COLO668 (cell line): ENCODE results near the gene ZNF132.
A peak's percentile ranks its signal among the peaks of the same experiment; 100 is the strongest.

ENCODE experiments used
- DNase-seq: peaks from one replicate; lab custom pipeline; 2025; ENCODE audit not compliant: unreplicated experiment; lab: John Stamatoyannopoulos, UW

Gene ZNF132

GRCh38 chr19:58392945-58393724 is 46.8 kb downstream of the ZNF132 start:
- no peak for DNase-seq

DNA sequence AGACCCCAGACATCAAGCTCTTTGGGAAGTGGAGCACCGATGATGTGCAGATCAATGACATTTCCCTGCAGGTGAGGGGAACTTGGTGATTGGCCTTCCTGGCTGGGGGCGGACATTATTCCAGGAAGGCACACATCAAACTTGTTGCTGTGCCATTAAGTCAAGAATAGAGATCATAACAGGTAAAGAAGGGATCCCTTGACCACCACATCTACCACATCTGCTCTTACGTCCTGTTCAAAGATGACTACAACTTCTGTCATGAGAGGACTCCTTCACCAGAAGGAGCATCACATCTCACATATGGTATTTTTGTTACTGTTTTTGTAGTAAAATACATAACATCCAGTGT is 51.8 kb downstream of the ZNF132 start:
- DNase-seq = no peak

- no peak for DNase-seq
These were observed 52.4 kb downstream of the ZNF132 start for GRCh38 chr19:58387338-58388174.

DNA sequence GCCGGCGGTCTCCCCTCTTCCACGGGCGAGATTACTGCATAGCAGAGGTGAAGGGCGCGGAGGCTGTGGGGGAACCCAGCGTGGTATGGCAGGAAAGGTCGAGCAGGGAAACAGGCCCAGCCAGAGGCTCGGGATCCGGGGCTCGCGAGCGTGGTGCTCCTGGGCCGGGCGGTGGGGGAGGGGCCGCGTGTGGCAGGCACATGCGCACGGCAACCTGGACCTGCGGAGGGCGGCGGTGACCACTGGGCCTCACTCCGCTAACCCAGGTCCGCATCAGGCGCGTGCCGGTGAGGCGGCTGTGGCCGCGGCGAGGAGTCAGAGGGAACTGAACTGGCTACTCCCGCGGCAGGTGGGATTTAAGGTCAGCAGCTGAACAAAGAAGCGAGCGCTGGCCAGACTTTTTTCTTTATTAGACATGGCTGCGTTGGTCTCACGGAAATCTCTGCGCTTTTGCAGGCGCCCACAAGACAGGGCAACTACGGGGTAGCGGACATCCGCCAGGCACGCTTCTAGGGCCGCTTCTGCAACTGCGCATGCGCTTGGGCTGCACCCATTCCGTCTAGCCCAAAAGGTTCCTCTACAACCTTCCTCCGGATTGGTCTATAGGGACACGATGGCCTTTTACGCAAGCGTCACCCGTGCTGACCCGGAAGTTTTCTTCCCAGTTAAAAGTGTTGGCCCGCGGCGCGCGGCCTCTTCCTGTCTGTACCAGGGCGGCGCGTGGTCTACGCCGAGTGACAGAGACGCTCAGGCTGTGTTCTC is 53.2 kb downstream of the ZNF132 start, which contains the start of gene RPS5:
Gene RPS5 (plus strand): TSS at position 694 of the 762 bp plus-strand sequence. CDS start 869 bp downstream, outside the sequence.
- peak; percentile 97 for DNase-seq

DNA sequence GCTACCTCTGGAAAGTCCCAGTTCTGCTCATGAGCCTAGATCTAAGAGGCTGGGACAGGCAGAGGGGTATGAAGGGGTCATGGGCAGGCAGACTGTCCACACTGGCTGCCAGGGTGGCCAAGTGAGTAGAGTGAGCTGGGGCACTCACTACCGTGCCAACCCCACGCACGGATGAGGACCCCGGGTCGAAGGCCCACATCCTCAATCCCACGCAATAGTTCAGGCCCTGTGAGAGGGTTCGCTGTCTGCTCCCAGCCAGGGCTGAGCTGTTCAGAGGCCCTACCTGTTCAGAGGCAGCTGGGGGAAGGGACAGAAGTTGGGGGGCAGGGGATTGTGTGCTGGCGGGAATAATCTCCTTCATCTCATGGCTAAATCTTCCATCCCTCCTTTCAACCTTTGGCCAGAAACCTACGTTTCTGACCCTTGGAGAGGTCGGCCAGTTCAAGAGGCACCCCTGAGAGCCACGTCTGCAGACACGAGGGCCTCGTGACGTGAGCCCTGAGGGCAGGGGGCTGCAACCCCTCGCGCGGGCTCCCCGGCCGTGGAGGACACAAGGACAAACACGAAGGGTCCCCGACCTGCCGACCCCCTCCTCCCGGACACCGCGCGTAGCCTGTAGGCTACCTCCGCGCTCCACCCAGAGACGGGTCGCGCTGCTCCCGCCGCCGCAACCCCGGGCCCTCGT is 53.9 kb downstream of the ZNF132 start:
- DNase-seq = peak; percentile 42

GRCh38 chr19:58385313-58385890 is 54.6 kb downstream of the ZNF132 start:
- peak; percentile 18 for DNase-seq

- DNase-seq = no peak
These were observed 56.9 kb downstream of the ZNF132 start for GRCh38 chr19:58382997-58383603.
